Activated CD8-positive, alpha-beta memory T cell treated with anti-CD3 and anti-CD28 coated beads, Interleukin-2, amount 50 U/mL, for 24 hours (primary cell): Measurements from ENCODE around the gene PISD.

Source experiments
- DNase-seq: peaks from one replicate; pipeline ENCODE4 v3.0.0-alpha.2; 2020; ENCODE audit errors: extremely low read depth

The PISD gene

GRCh38 chr22:31652911-31653684 lies 8.9 kb downstream of the PISD start:
- no peak for DNase-seq

DNA sequence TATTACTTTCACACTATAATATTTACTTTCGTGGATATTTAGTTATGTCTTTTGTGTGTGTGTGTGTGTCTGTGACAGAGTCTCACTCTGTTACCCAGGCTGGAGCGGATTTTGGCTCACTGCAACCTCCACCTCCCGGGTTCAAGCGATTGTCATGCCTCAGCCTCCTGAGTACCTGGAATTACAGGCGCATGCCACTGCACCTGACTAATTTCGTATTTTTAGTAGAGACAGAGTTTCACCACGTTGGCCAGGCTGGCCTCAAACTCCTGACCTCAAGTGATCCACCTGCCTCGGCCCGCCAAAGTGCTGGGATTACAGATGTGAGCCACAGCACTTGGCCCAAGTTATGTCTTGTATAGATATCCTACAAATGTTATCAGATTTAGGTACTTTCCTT lies 9.9 kb downstream of the PISD start:
- no peak for DNase-seq

- no peak for DNase-seq
Measured at GRCh38 chr22:31651664-31652063, 10.4 kb downstream of the PISD start.

GRCh38 chr22:31650391-31650790 lies 11.6 kb downstream of the PISD start:
- DNase-seq = no peak

DNA sequence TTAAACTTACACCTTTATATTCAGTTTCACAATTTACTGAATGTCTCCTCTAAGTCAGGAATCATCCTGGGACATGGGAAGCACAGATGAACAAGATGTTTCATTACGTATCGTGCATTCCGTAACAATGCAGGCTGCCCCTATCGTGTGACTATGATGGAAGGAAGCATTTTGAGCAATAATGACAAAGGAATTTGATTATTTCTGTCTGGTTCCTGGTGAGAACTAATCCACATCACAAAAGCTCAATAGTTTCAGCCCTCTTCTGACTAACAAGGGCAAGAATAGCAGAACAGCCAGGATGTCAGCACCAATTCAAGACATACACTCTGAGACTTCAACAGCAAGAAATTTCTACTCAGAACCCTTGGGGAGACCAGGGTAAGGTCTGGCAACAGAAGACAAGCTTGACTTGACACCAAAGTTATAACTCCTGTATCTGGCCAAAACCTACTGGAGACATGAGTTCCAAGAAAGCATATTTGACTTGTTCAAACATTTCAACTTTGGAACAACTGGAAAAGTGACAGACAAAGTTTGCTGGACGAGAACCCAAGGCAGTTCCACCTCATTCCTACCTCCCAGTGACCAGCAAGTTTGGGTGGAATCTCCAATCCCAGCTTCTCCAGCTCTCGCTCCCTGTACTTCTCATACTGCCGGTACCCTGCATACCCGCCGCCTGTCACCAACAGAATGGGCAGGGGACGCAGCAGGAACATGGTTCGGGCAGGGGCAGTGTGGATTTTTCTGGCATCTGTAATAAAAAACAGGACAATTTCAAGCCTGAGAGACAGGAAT lies 14.3 kb downstream of the PISD start:
- no peak for DNase-seq

DNA sequence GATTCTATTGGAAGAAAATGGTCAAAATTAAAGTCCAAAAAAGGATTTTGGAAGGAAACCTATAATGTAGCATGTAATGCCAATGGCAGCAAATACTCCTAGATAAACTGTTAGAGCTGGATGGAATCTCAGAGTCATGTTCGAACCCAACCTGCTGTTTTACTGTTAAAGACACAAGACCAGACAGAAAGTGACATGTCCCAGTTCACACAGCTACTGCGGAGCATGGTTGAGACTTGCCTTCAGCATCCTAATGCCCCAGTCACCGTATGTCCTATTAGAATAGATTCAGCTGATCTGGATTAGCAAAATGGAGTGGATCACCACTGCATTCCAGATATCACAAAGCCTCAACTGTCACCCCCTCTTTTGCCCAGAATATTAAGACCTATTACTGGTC lies 14.9 kb downstream of the PISD start:
- no peak for DNase-seq

DNA sequence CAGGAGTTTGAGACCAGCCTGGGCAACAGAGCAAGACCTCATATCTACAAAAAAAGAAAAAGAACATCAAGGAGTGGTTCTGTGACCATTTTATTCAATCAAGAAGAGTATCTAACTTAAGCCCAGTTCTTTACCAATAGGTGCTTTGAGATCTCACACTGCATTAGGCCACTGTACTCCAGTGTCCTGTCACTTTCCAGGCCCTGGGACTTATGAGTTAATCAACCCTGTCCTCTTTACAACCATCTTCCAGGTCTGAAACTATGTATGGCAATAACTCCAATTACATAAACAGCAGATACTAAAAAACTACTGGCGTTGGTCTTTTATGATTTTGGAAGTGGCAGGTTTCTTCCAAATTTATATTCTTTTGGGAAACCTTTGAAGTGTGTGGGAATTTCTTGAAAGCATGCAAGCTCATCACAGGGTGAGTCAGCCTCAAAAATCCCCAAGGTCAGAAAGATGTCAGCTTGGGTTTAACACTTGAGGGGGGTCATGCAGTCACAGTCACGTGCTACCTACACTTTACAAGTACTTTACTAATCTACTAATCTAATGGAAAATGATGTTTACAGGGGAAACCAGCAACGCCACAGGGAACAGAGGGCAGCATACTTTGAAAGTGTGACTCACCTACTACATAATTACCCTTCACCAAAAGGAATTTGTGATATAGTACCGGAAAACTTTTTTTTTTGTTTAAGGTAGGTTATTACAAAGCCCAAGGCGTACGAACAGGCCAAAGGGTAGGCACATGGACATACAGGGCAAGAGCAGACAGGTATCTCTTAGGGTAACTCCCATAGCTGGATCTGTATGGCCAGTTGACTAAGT lies 15.6 kb downstream of the PISD start:
- no peak for DNase-seq

GRCh38 chr22:31639436-31640039 lies 22.5 kb downstream of the PISD start:
- DNase-seq = no peak

DNA sequence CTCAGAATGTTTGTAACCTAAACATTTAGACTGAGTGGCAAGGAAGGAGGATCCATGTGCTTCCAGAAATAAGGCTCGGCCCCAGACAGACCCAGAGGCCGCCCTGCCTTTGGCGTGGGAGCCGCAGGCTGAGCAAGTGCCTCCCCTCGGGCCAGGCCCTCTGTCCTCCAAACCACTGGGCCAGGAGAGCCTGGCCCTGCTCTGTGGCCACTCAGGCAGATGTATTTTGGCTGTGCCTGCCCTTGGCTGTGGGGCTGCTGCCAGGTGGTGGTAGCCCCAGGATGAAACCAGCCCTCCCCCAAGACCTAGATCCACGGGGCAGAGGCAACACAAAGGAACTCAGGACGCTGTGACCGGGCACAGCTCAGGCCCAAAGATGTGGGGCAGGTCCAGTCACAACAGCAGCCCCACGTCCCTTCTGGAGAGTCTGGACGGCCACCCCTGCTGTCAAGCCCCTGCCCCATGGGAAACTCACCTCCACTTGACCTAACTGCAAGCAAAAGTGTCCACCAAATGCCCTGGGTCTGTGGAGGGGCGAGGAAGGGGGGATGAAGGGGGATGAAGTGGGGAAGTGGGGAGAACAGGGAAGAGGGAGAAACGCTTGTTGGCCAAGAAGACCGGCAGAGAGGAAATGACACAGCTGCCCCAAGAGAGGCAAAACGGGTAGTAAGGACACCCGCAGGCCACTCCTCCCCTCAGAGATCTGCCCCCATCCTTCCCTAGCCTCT lies 24.0 kb downstream of the PISD start:
- no peak for DNase-seq

GRCh38 chr22:31637447-31637890 lies 24.5 kb downstream of the PISD start:
- DNase-seq = no peak

- no peak for DNase-seq
Measured at GRCh38 chr22:31635638-31636306, 26.2 kb downstream of the PISD start.

GRCh38 chr22:31631436-31631835 lies 30.6 kb downstream of the PISD start:
- no peak for DNase-seq

- peak; percentile 54 for DNase-seq
Measured at GRCh38 chr22:31630331-31631329, 31.4 kb downstream of the PISD start.

GRCh38 chr22:31629741-31630184 lies 32.3 kb downstream of the PISD start:
- no peak for DNase-seq

DNA sequence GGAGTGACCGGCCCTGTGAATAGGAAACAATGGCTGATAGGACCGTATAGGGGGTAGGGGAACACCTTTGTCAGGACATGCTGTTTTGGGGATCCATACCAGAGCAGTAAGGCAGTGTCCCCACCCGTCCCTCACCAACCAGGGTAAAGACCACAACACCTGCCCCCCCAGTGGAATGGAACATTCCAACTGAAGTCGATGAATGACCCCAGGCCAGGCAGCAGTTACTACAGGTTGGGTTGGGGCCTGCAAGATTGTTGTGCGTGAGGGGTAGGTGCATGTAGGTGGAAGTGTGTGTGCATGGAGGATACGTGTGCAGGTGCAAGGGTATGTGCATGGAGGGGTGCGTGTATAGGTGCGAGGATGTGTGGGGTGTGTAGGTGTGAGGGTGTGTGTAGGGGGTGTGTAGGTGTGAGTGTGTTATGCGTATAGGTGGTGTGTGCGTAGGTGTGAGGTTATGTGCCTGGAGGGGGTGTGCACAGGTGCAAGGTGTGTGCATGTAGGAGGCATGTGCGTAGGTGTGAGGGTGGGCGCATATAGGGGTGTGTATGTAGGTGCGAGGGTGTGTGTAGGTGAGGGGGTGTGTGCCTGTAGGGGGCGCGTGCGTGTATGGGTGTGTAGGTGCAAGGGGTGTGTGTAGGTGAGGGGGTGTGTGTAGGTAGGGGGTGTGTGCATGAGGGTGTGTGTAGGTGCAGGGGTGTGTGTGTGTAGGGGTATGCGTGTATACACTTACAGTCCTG lies 32.9 kb downstream of the PISD start:
- no peak for DNase-seq

DNA sequence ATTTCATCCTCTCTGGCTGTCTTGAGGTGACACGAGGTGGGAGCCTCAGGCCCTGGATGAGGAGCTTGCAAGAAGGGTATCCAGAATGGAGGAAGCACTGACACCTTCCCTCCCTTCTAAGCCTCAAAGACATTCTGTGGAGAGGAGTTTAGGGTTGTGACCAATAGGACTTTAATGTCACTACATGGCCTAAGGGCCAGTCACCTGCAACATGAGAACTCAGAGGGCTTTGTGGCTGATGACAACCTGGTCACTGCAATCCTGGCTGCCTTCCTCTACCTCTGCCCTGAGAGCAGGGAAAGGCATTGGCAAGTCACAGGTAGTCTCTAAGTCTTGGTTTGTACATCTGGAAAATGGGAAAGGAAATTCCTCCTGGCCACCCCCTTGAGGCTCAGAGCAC lies 33.7 kb downstream of the PISD start:
- no peak for DNase-seq

DNA sequence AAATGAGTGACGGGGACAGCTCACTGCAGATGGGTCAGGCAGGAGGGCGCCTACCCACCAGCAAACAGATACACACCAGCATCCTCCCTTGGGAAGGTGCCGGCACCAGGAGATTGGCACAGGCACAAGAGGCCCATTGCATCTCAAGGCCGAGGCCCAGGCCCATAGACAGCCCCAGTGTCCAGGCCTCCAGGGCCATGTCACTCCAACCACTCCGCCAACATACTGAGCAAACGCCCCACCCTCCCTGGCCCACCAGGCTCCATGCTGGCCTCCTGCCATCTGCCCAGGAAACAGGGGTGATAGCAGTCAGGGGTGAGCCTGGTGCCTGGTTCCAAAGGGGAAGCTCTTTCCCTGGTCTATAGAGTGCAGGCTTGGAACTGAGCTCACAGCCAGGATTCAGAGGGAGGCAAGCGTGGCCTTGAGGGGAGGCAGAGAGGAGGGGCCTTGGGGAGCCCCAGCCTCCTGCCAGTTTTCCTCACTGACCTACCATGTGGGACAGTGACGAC lies 34.7 kb downstream of the PISD start:
- no peak for DNase-seq

- DNase-seq = no peak
Measured at GRCh38 chr22:31626427-31627150, 35.4 kb downstream of the PISD start.
